ENCODE results near the gene NOVA1. TPM values are rescaled to one million over a fixed set of nuclear protein-coding genes. Genes with fewer than 3 reads are reported as not detected.

NOVA1 gene
- total RNA-seq, 3 donors from 2014 or later (not counting 1 experiment from before 2014, with no cell fraction given): not detected

DNA sequence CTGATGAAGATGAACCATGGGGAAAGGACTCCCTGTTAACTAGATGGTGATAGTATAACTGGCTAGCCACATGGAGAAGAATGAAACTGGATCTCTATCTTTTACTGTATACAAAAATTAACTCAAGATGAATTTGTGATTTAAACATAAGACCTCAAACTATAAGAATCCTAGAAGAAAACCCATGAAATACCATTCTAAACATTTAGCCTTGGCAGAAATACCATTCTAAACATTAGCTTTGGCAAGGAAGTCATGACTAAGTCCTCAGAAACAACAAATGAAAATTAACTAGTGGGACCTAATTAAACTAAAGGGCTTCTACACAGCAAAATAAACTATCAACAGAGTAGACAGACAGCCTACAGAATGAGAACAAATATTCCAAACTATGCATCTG lies 28.4 kb upstream of the NOVA1 start:
- Mint-ChIP-seq H3K4me3 (no peak overlapping the region), H3K9me3 (peaks cover 9 to 16% of the 10 kb centered on the region in 2 donors)
- intact Hi-C loops (cut with micrococcal nuclease): no loop called here

DNA sequence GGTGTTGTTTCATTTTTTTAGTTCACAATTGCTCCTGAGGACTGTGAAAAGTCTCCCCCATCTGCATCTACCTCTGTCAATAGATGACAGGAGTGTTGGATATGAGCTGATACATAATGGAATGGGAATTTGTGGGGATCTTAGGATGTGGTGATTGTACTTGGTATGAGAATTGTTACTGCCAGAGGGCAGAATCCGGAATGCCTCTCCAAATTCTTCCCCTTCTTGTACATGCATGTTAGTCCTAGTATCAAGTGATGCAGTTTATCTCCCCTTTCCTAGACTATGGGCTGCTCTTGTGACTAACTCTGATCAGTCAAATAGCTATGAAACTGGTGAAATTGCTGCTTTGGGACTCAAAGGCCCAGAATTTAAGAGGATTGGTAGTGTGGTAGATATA lies 24.8 kb upstream of the NOVA1 start:
- H3K4me1 Mint-ChIP-seq: no peaks in the 10 kb centered on the region
- Histone ChIP-seq H3K9me3 (ENCODE audit: control insufficient read depth, insufficient read depth, low read length) (peaks cover 5% of the 10 kb centered on the region), H3K4me3 (ENCODE audit: low read length) (no peak overlapping the region), H3K27ac (ENCODE audit: low read length) (no peak overlapping the region), H3K4me1 (ENCODE audit: control insufficient read depth, insufficient read depth, low read length) (no peaks in the 10 kb centered on the region), H3K36me3 (ENCODE audit: control insufficient read depth, insufficient read depth, low read length) (no peaks in the 10 kb centered on the region), H3K27me3 (ENCODE audit: control insufficient read depth, insufficient read depth, low read length) (no peaks in the 10 kb centered on the region)
- H3K36me3 Mint-ChIP-seq: no peaks in the 10 kb centered on the region
- DNase-seq (no peak), ATAC-seq (no peak)
- H3K27me3 Mint-ChIP-seq (ENCODE audit: low read depth in 2 of 2): no peaks in the 10 kb centered on the region
- H3K27ac Mint-ChIP-seq: no peak overlapping the region
- WGBS (ENCODE audit: insufficient coverage): 71% methylated on average over 1 of the region's 1 CpG
- no peak overlapping the region for H3K4me3 Mint-ChIP-seq
- peaks cover 11 to 20% of the 10 kb centered on the region in 2 donors for H3K9me3 Mint-ChIP-seq
- intact Hi-C loops (cut with micrococcal nuclease): no loop called here
- TF ChIP-seq, protein P1, sequence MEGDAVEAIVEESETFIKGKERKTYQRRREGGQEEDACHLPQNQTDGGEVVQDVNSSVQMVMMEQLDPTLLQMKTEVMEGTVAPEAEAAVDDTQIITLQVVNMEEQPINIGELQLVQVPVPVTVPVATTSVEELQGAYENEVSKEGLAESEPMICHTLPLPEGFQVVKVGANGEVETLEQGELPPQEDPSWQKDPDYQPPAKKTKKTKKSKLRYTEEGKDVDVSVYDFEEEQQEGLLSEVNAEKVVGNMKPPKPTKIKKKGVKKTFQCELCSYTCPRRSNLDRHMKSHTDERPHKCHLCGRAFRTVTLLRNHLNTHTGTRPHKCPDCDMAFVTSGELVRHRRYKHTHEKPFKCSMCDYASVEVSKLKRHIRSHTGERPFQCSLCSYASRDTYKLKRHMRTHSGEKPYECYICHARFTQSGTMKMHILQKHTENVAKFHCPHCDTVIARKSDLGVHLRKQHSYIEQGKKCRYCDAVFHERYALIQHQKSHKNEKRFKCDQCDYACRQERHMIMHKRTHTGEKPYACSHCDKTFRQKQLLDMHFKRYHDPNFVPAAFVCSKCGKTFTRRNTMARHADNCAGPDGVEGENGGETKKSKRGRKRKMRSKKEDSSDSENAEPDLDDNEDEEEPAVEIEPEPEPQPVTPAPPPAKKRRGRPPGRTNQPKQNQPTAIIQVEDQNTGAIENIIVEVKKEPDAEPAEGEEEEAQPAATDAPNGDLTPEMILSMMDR (IDR thresholded peaks at IDR 0.05): no peak

More for the DNA sequence above, 28.4 kb upstream of the NOVA1 start:
- no peak overlapping the region for H3K27ac ChIP-seq (ENCODE audit: low read length)
- H3K27me3 ChIP-seq (ENCODE audit: control insufficient read depth, insufficient read depth, low read length): no peaks in the 10 kb centered on the region
- H3K27ac Mint-ChIP-seq: no peak overlapping the region
- no peaks in the 10 kb centered on the region for H3K36me3 ChIP-seq (ENCODE audit: control insufficient read depth, insufficient read depth, low read length)
- TF ChIP-seq, protein P1 (IDR thresholded peaks at IDR 0.05): no peak
- H3K9me3 ChIP-seq (ENCODE audit: control insufficient read depth, insufficient read depth, low read length): peaks cover 5% of the 10 kb centered on the region
- H3K4me1 ChIP-seq (ENCODE audit: control insufficient read depth, insufficient read depth, low read length): no peaks in the 10 kb centered on the region
- no peaks in the 10 kb centered on the region for H3K4me1 Mint-ChIP-seq
- H3K36me3 Mint-ChIP-seq: no peaks in the 10 kb centered on the region
- no peak overlapping the region for H3K4me3 ChIP-seq (ENCODE audit: low read length)
- H3K27me3 Mint-ChIP-seq (ENCODE audit: low read depth in 2 of 2): no peaks in the 10 kb centered on the region
- ATAC-seq (no peak), DNase-seq (no peak)

DNA sequence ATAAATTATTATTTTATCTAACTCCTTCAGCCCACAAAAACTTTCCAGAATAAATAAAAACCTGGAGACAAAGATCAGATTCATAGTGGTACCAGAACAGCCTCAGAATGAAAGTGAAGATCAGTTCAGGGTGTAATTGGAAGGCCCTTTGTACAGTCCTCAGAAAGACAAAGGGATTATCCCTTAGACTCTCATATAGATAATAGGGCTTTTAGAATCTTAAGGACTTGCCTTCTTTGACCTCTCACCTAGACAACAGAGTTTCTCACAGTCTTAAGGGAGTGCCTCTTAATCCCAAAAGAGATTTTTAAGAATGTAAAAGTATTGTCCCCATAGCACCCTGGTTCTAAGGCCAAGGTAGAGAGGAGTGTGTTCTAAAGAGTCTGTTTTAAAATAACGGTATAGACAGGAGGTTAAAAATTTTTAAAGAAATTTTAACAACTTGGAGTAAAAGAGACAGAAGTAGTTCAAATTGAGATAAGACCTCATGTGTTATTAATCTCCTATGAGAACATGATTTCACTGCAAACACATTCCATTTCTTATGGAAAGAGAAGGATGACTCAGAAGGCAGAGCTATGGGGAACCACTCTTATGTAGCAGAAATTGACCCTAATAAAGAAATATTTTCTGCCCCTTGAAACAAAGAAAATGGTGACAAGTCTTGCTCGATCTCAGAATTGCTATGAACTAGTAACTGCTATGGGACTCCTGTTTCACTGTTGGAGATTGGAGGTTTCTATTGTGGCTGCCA lies 24.2 kb upstream of the NOVA1 start:
- ATAC-seq (no peak), DNase-seq (no peak)
- Histone ChIP-seq H3K9me3 (ENCODE audit: control insufficient read depth, insufficient read depth, low read length) (peaks cover 5% of the 10 kb centered on the region), H3K27me3 (ENCODE audit: control insufficient read depth, insufficient read depth, low read length) (no peaks in the 10 kb centered on the region), H3K4me1 (ENCODE audit: control insufficient read depth, insufficient read depth, low read length) (no peaks in the 10 kb centered on the region), H3K4me3 (ENCODE audit: low read length) (no peak overlapping the region), H3K36me3 (ENCODE audit: control insufficient read depth, insufficient read depth, low read length) (no peaks in the 10 kb centered on the region), H3K27ac (ENCODE audit: low read length) (no peak overlapping the region)
- intact Hi-C loops (cut with micrococcal nuclease): no loop called here
- TF ChIP-seq, protein P1 (IDR thresholded peaks at IDR 0.05): no peak
- no peak overlapping the region for H3K27ac Mint-ChIP-seq
- peaks cover 8 to 19% of the 10 kb centered on the region in 2 donors for H3K9me3 Mint-ChIP-seq
- H3K4me3 Mint-ChIP-seq: no peak overlapping the region
- H3K27me3 Mint-ChIP-seq (ENCODE audit: low read depth in 2 of 2): no peaks in the 10 kb centered on the region
- no peaks in the 10 kb centered on the region for H3K36me3 Mint-ChIP-seq
- WGBS (ENCODE audit: insufficient coverage): 87% methylated on average over 2 of the region's 2 CpGs
- no peaks in the 10 kb centered on the region for H3K4me1 Mint-ChIP-seq

DNA sequence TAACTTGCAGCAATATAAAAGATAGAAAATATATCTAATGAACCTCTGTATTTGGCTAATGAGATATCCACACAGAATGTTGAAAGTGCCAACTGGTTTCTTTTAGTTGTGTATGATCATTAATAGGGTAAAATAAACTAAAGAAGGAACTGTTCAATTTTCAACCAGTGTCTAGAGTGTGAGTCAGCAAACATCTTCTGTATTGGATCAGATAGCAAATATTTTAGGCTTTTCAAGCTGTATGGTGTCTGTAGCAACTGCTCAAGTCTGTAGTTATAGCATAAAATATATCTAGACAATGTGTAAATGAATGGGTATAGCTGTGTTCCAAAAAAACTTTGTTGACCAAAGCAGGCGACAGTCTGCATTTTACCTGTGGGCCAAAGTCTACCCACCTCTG lies 23.5 kb upstream of the NOVA1 start:
- H3K27ac Mint-ChIP-seq: no peak overlapping the region
- TF ChIP-seq, protein P1 (IDR thresholded peaks at IDR 0.05): no peak
- ATAC-seq: no peak
- Histone ChIP-seq H3K27ac (ENCODE audit: low read length) (no peak overlapping the region), H3K9me3 (ENCODE audit: control insufficient read depth, insufficient read depth, low read length) (peaks cover 5% of the 10 kb centered on the region), H3K4me3 (ENCODE audit: low read length) (no peak overlapping the region), H3K27me3 (ENCODE audit: control insufficient read depth, insufficient read depth, low read length) (no peaks in the 10 kb centered on the region), H3K4me1 (ENCODE audit: control insufficient read depth, insufficient read depth, low read length) (no peaks in the 10 kb centered on the region), H3K36me3 (ENCODE audit: control insufficient read depth, insufficient read depth, low read length) (no peaks in the 10 kb centered on the region)
- H3K4me3 Mint-ChIP-seq: no peak overlapping the region
- 80% methylated on average over 1 of the region's 1 CpG for WGBS (ENCODE audit: insufficient coverage)
- H3K9me3 Mint-ChIP-seq: peaks cover 9 to 19% of the 10 kb centered on the region in 2 donors
- no peak for DNase-seq
- H3K36me3 Mint-ChIP-seq: no peaks in the 10 kb centered on the region
- H3K4me1 Mint-ChIP-seq: no peaks in the 10 kb centered on the region
- no peaks in the 10 kb centered on the region for H3K27me3 Mint-ChIP-seq (ENCODE audit: low read depth in 2 of 2)
- intact Hi-C loops (cut with micrococcal nuclease): no loop called here
